Inflammatory macrophage treated with lipopolysaccharide for 1 hour (primary cell): ENCODE data around the gene MYT1.
"Not testable (repeated sequence)": the region's sequence is repeated elsewhere in the genome, so short reads cannot be mapped to it uniquely, and the experiment has no call there.

Source experiments
- DNase-seq, 2 donors: peaks; one replicate each; pipeline ENCODE4 v3.0.0-alpha.2; 2020 to 2022

Gene MYT1

DNA sequence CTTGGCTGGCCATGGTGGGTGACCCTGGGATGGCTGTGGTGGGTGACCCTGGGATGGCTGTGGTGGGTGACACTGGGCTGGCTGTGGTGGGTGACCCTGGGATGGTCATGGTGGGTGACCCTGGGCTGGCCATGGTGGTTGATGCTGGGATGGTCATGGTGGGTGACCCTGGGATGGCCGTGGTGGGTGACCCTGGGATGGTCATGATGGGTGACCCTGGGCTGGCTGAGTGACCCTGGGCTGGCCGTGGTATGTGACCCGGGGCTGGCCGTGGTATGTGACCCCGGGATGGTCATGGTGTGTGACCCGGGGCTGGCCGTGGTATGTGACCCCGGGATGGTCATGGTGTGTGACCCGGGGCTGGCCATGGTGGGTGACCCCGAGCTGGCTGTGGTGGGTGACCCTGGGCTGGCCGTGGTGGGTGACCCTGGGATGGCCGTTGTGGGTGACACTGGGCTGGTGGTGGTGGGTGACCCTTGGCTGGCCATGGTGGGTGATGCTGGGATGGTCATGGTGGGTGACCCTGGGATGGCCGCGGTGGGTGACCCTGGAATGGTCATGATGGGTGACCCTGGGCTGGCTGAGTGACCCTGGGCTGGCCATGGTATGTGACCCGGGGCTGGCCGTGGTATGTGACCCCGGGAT is 70.8 kb downstream of the MYT1 start:
- DNase-seq = not testable (repeated sequence)

- DNase-seq = no peak
Measured at GRCh38 chr20:64236137-64237088, 72.2 kb downstream of the MYT1 start.

- no peak for DNase-seq
Measured at GRCh38 chr20:64237316-64237715, 73.1 kb downstream of the MYT1 start.

GRCh38 chr20:64238115-64238825 is 74.0 kb downstream of the MYT1 start:
- DNase-seq = no peak

DNA sequence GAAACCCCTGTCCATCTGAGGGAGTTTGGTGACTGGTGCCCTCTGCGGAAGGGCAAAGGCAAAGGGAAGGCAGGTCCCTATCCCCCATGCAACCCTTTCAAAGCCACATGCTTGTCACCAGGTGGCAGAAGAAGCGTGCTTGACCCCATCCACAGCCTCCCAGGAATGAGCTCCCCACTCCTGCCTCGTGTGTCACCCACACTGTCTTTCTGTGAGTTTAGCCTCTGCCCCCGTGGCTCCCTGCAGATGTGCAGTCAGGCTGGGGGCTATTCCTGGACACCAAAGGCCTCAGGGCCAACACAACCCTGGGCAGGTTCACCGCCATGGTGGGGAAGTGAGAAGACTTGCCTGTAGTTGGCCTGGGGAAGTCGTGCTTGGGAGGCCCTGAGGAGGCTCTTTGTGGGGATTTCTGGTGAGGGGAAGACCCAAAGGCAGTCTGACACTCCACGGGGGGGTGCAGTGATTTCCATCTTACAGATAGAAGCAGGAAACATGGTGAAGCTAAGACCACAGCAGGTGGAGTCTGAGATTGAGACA is 74.7 kb downstream of the MYT1 start:
- no peak for DNase-seq

DNA sequence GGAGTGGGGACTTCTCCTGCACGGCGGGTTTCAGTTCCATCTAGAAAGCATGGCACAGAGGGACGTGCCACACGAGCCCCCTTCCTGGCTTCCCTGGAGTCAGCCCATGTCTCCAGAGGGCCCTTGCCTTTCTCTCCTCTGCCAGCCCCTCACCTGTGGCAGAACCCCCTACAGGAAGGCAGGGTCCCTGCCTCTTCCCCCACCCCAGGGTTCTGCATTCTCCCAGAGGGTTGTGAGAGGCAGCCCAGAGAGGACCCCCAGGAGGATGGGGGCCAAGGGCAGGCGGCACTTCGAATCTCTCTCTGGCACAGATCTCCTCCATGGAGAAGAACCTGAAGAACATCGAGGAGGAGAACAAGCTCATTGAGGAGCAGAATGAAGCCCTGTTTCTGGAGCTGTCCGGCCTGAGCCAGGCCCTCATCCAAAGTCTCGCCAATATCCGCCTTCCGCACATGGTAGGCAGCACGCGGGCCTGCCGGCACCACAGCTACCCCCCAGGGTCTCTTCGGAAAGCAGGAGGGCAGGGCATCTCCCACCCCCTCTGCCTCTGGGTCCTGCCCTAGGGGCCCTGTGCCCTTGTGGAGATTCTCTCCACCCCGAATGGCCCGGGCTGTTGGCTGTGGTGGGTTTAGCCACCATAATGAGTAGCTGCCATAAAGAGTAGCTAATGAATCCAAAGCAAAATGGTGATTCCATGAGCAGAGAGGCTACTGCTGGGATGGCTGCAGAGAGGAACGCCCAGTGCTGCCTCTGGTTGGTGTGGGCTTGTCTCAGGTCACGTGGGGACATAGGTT is 75.4 kb downstream of the MYT1 start:
- DNase-seq = no peak

DNA sequence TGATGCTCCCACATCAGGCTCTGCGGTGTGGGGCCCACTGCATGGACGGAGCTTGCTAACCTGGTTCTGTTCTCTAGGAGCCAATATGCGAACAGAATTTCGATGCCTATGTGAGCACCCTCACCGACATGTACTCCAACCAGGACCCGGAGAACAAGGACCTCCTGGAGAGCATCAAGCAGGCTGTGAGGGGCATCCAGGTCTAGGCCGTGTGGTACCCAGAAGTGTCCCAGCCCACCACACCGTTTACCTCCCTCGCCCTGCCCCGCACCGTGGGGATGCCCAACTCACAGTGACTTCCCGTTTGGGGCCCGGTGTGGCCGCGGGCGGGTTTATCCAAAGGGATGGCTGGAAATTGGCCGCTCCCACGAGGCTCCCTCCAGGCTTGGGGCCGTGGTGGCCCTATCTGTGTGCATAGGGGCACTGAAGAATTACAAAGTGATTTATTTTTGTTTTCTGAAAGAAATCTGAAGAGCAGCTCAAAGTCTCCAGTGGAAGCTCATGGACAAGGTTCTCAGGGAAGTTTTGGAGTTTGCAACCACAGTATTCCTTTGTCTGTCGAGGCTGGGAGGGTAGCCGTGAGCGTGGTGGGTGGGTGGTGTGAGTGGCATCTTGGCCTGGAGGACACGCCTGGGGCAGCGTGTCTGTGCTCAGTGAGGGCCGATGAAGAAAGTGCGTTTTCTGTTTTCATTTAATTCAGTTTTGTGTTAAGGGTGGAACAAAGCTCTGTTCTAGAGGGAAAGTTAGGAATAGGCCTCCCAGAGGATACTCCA is 76.2 kb downstream of the MYT1 start:
- no peak for DNase-seq

DNA sequence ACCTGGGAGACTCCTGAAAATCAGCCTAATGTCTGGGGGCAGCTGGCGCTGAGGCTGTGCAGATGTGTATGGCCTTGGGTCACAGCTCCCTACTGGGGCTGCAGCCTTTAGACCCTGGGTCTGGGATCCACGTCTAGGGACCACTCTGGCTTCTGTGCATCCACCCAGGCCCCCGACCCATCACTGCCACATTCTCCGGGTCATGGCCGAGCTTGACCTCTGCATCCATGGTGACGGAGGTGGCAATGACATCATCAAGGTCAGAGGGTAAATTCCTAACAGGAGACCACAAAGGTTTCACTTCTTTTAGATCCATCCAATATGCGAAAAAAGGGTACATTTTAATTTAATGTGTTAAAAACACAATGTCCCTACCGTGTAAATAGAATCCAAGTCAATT is 76.8 kb downstream of the MYT1 start:
- no peak for DNase-seq

GRCh38 chr20:64242003-64242796 is 77.9 kb downstream of the MYT1 start:
- no peak for DNase-seq

- DNase-seq = no peak
Measured at GRCh38 chr20:64242797-64243475, 78.7 kb downstream of the MYT1 start.

DNA sequence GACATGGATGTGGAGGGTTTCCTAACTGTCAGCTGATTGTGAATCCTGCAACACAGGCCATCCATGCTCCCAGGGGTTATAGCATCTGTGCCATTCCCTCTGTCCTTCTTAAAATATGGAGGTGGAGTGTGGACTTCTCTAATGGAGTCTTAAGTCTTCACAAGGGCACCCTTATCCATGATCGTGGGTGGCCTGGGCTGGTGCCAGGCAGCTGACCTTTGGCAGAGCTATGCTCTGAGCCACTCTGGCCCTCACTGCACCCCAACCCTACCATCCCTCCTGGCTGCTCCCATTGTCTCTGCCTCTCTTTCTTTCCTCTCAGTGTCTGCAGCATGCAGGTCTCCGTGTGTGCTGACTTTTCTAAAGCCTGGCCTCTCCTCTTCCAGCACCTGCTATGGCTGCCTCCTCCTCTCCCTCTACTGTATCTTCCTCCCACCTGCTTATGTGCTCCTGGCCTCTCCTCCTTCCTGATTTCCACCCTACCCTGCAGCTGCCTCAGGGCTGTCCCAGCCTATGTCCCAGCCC is 80.1 kb downstream of the MYT1 start:
- DNase-seq = no peak

DNA sequence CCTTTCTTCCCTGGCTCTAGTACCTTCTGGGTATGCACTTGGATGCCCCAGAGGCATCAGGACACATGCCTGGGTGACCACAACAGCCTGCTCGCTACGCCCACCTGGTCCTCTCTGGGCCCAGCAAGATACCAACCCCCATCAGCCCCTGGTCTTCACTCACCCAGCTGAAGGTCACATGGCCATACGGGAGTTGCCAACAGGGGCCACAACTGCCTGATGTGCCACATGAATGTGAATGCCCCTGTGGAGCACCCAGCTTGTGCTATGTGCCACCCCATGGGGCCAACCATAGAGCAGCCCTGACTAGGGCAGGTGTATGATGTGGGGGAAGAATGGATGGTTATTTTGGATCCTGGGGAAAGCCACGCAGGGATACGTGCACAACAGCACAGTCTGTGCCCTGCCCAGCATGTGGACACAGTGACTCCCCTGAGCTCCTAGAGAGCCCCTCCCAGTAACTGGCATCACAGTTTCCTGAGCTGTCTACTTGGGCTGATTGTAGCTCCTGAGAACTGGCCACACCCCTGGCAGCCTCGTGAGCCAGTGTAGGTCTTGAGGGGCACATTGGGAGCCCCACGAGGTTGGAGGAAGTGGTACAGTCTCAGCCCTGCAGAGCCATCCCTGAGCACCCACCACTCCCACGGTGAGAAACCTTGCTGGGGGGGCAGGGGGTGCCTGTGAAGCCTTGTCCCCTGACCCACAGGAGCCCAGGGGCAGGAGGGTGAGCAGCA is 80.8 kb downstream of the MYT1 start:
- no peak for DNase-seq

- no peak for DNase-seq
Measured at GRCh38 chr20:64245746-64246595, 81.7 kb downstream of the MYT1 start.

- DNase-seq = no peak
Measured at GRCh38 chr20:64246616-64247306, 82.5 kb downstream of the MYT1 start.

GRCh38 chr20:64247307-64247618 is 83.0 kb downstream of the MYT1 start:
- DNase-seq = no peak

DNA sequence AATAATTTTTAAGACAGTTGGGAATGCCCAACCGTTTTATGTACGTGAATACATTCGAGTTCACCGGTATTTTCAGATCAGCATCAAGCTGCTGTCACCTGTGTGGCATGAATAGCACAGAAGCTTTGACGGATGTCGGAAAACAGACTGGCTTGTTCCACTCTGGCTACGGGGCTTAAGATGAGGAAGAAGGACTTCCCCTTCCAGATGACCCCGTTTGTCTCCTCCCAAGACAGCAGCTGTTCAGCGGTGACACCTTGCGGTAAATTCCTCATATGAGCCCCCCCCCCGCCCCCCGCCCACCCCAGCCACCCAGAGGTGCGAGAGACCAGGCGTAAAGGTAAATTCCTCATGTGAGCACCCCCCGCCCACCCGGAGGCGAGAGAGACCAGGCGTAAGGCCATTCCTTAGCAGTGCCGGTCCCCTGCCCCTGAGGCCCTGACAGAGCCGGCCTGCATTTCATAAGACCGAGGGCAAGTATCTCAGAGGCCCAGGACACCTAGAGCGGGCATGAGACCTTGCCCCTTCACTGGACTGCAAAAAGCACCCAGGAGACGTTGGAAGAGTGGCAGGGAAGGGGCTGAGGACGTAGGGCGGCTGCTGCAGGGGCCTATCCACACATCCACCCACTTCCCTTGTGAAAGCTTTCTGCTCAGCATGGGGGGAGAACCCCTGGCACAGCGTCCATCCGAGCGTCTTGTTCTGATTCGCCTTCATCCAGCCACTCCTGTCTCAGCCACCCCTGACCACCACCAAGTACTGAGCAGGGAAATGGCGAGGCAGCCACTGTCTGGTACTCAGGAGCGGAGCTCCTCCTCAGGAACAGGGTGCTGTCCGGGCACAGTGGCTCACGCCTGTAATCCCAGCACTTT is 84.0 kb downstream of the MYT1 start:
- DNase-seq = no peak

- DNase-seq = no peak
Measured at GRCh38 chr20:64250027-64250426, 85.8 kb downstream of the MYT1 start.
